GM19372 (cell line): Measurements from ENCODE around the gene FAM170B.

Experiments used
- ATAC-seq: cut with Tn5 transposase; IDR thresholded peaks from one replicate; pipeline ENCODE4 v1.9.1; 2021; ENCODE audit warnings: mild to moderate bottlenecking, low read depth, moderate library complexity; ENCODE audit not compliant: unreplicated experiment

Gene FAM170B

DNA sequence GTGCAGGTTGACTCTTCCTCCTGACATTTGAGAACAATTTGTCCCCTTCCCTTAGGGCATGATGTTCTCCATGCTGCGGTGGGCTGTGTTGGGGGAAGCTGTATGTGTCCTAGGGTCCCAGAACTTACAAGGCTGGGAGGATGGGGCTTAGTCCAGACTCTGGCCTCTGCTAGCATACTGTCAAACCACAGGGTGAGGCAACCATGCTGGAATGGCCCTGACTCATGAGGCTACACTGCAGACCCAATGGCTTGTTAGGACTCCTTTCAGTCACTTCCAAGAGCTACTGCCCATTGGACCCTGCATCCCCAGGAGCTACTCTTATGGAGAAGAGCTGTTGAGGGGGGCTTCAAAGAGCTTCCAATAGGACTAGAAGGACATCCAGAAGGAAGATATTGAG lies 20.1 kb upstream of the FAM170B start:
- no peak for ATAC-seq

DNA sequence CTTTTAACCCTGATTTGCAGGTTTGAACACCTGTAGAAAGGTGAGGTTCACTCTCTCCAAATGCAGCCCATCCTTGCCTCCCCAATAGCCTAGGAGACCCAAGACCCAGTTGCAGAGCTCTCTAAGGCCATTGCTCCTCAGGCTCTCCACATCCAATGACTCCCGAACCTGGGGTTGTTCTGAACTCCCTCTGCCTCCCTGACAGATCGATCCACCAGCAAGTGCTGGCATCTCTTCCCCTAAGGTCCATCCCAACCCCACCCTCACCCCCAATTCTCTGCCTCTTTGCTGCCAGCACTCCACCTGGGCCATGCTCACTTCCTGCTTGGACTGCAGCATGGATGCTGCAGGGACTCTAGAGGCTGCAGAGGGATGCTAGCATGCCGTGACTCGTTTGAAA lies 19.3 kb upstream of the FAM170B start:
- no peak for ATAC-seq

DNA sequence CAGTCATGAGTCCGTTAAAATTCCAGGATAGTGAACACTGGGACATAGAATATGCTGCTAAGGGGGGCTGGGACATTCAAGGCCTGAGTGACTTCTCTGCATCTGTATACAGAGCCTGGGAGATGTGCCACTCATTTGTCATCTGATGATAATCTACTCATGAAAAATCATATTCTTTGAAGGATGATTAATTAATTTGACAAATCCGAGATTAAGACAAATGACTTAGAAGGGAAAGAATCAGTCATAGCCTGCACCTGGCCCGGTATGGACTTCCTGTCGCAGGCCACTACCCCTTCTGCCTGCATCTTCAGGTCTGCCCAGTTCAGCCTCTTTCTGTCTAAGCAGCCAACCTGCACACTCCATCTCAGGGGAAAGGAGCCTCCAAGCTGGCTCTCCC lies 18.8 kb upstream of the FAM170B start:
- ATAC-seq = no peak

DNA sequence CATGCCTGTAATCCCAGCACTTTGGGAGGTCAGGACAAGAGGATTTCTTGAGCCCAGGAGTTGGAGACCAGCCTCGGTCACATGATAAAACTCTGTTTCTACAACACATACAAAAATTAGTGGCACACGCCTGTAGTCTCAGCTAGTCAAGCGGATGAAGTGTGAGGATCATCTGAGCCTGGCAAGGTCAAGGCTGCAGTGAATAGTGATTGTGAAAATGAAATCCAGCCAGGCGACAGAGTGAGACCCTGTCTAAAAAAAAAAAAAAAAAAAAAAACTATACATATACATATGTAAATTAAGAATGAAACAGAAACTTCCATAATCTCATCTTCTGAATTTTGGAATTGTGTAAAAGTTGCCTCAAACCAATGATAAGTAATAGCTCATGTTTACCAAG lies 18.2 kb upstream of the FAM170B start:
- ATAC-seq = no peak

DNA sequence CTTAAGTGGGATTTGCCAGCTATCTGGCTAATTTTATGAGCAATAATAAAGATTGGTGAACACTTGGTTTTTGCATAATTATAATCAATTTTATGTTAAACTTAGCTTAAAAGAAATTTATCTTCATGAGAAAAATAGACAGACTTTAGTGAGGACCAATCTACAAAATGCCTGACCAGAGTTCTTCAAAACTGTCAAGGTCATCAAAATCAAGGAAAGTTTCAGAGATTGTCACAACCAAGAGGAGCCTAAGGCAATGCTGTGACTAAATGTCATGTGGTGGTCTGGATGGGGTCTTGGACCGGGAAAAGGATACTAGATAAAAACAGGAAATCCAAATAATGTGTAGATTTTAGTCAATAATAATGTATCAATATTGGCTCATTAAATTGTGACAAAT lies 17.7 kb upstream of the FAM170B start:
- no peak for ATAC-seq

DNA sequence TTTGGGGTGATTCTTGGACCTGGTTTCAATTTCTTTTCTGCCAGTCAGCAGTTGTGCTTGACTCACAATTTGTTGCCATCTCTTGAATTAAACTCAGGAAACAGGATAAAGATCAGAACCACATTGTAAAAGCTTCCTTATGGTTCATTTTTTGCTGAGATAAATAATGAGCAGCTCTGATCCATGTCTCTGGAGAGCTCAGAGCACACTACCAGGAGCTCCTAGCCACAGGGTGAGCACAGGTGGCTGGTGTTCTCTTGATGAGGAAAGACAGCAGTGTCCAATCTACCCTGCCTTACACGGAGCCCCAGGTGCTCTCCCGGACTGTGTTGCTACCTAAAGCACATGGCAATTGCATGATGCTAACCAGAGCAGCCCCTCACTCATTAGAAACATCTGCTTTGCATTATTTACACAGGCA lies 17.2 kb upstream of the FAM170B start:
- ATAC-seq = no peak

DNA sequence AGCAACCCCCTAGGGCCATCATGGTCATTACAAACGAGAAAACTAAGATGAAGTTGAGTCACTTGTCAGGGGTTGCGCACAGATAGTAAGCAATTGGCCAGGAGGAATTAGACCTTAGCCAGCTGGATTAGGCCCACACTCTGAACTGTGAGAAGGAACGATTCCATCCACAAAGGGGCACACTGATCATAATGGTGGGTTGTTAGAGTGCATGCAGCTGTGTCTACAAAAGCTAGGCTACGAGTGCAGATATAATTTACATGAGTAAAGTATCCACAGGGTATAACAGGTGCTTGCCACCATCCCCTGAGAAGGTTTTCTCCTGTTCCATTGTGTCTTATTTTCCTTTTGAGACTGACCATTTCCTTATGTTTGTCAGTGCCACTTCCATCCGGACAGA lies 16.6 kb upstream of the FAM170B start:
- no peak for ATAC-seq

DNA sequence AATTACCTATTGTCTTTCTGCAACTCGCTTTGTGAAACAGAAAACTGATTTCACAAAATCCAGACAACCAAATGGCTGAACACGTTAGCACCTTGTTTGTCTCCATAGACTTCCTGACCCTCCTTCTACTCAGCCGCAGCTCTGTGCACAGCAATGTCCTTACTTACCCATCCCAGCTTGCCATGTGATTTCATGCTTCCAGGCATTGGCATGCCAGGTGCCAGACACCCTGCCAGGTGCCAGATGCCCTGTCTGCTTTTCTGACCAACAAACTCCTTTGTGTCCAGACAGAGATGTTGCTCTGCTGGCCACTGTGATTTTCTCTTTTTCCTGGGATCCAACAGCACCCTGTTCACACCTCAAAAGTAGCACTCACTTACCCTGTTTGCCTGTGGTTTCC lies 16.1 kb upstream of the FAM170B start:
- no peak for ATAC-seq

DNA sequence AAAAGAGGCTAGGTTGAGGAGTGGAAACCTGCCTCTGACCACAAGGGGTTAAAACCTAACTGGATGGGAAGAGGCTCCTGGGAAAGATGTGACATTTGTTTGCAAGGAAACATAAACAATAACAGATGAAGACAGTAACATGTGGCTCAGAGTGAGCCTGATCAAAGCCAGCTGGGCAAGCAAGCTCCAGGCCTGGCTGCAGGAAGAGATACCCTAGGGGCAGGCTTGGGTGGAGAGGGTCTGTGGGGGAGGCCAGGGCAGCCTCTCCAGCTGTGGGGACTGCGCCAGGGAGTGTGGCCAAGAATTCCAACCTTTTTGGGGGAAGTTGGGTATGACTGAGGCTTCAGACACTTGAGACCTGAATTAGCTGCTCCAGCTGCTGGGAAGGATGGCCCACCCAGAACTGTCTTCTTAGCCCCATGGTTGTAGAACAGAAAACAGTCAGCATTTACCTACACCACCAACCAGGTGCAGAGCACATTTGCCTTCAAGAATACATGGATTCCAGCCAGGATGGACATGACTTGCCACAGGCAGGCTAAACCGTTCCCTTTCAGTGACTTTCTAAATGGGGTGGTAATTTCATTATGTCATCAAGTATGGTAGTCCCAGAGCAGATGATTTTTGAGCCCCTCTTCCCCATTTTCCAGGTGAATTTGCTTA lies 10.4 kb upstream of the FAM170B start:
- no peak for ATAC-seq

DNA sequence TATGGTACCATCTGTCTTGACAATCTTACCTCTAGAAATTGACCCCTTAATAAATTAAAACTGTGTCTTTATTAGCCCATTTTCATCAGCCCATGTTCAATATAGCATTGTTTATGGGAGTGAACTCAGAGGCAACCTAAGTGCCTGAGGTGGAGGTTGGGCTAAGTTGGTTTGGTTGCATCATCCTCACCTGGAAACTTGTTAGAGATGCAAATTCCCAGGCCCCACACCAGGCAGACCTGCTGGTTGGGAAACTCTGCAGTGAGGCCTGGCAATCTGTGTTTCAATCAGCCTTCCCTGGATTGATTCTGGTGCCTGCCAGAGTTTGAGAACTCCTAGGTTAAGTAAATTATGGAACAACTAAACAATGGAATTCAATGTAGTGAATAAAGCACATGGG lies 9.4 kb upstream of the FAM170B start:
- no peak for ATAC-seq

DNA sequence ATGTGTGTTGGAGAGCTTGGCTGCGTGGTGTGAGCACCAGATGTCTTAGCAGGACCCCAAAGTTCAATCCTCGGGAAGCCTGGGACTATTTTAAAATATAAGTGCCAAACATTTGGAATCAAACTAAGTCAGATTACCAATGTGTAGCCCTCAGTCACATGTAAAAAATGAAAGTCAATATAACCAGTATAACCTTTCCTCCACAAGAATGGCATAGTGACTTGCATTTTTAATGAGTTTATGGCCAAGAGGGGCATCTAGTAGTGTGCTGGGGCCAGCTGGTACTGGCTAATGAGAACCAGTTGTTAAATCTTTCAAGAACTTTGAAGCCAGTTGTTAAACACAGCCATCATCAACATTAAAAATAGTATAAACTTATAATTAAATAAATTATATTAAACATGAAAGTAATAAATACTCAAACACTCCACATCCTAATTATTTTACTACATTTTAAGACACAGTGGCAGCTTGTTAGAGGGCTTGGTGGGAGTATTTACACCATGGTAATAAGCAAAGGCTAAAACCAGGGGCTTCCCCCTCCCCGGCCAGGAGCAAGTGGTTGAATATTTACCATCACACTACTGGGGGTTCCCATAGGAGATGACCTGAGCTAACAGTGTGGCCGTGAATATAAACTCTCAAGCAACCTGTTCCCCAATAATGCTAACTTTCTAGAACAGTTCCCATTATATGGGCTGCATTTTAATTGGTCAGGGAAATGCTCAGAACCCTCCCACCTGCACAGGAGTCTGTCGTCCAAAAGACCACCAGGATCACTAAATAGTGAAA lies 7.9 kb upstream of the FAM170B start:
- ATAC-seq = no peak

DNA sequence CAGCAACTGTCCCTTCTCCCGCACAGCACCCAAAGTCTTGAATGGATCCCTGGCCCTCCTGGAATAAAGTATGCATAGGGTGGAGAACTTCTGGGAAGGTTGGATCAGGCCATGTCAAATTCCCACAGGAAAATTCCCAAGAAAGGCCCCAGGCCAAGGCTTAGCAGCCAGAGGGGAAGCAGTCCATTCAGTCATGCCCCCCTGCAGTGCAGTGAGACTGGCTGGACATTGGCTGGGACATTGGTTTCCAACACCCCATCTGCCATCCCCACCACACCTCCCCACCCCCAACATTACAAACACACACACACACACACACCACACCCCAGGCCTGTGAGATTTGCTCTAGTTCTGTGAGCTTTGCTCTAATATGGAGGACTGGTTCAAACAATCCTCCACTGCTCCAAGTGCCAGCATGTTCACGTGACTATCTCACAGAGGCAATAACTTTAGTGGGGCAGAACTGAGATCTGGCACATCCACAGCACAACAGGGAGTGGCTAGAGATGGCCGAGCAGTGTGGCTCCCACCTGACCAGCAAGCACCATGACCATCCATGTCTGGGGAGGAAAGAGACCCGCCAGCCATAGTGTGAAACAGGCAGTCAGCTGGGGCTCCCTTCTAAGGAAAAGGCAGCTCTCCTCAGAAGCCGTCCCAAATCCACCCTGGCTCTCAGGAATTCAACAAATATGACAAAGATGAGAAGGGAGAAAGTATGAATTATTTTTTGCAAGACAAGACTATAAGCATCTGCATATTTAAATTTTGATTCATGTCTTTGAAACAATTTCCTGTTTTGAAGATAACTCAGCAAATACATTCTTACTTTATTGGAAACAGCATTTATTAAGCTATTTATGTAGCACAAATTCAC lies 6.7 kb upstream of the FAM170B start:
- ATAC-seq = no peak

DNA sequence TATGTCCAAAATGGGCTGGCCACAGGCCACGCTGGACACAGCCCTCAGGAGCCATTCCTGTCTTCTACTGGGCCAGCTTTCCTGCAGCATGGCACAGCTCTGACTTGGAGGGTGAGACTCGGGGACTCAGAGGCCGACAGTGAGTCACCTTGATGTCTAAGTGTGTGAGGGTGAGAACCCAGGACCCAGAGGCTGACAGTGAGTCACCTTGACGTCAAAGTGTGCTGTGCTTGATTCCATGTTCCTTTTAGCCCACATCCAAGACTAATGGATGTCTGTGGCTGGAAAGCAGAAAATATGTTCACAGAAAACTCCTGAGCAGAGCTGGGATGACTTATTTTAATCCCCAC lies 6.0 kb upstream of the FAM170B start:
- ATAC-seq = no peak

DNA sequence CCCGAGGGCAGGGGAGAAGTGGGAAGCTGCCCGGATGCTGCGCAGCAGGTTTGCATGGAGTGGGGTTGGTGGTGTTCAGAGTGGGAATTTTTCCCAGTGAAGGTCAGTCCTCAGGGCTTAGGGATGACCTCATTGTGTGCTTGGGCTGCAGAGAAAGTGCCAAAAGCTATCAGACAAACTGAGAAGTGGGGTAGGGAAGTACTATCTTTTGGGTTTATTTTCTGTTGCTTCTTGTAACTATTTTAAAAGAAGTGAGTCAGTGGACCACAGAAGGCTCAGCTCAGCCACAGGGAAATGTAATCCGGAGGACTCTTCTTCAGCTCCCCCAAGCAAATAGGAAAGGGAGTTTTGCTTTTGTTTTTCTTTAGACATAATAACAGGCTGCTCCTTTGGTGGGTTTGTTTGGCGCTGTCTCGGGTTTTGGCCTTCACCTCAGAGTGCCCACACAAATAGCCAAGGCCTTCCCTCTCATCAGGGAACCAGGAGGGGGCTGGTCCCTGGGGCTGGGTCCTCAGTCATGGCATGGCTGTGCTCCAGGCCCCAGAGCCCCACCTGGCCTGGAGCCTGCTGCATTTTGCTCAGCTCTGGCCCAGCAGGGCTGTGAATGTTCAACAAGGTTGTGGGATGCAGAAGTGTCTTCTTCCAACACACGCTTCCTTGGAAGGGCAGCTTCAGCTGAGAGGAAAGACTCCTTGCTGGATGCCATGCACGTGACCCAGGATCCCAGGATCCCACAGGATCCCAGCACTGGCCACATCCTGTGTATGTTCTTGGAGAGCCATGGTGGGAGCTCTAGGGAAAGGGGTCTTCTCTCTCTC lies 5.4 kb upstream of the FAM170B start:
- no peak for ATAC-seq

DNA sequence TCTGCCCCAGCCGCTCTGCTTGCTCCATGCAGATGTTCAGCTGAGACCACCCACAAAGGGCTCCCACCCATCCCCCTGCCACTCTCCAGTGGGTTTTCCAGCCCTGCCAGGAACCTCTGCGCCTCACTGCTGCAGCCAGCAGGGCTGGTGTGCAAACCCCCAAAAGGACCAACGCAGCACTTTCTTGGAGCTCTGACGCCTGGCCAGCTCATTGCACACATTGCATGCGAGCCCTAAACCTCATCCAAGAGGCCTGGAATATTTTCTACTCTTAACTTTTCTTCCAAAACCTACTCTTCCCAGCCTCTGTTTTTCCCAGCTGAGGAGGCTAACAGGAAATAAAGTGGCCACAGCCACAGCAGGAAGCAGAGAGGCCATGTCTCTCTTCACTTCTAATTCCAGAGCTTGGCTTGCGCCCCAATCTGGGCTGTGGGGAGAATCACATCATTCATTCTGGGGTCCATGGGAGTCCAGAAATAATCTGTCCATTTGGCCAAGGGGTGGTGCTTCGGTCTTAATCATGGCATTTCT lies 4.6 kb upstream of the FAM170B start:
- no peak for ATAC-seq

DNA sequence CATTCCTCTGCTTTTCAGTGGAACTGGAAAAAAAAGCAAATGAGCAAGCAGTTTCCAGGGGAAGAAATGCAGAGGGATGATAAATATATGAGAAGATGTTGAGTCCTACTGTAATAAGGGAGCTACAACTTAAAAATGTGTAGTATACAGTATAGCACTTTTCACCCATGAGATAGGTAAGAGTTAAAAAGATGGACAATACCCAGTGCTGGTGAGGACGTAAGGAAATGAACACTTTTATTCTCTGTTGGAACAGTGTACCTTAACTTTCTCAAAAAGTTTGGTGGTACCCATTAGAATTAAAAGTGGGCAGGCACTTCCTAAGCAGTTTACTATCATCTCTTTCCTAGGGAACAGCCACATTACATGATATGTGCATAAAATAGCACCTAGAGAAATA lies 2.7 kb upstream of the FAM170B start:
- no peak for ATAC-seq

DNA sequence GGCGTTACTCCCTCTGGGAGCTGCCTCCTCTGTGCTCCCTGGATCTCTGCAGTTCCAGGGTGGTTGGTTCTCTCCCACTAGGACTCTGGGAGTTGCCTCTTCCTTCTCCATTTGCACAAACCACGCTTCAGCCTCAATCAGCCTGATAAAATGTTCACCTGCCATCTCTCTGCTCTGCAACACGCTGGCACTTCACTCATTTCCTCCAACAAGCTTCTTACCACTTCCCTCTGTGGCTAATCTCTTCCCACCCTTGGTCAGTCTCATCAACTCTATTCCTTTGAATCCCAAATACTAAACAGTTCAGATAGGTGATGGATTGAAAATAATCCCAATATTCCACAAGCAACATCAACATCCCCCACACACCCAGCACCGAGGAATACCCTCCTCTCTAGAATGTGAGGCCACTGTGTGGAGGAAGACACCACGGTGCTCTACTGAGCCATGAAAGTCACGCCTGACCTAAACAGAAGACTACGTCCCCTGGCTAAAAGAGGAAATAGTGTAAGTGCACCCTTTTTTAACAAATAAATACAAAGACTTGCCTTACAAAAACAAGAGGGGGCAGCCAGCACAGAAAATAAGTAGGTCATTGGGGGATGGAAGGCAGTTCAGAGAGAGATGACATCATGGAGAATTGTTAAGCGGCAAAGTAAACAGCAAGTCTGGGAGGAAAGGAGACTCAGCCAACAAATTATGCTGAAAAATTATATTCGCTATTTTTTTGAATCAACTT lies 1.9 kb upstream of the FAM170B start:
- no peak for ATAC-seq

DNA sequence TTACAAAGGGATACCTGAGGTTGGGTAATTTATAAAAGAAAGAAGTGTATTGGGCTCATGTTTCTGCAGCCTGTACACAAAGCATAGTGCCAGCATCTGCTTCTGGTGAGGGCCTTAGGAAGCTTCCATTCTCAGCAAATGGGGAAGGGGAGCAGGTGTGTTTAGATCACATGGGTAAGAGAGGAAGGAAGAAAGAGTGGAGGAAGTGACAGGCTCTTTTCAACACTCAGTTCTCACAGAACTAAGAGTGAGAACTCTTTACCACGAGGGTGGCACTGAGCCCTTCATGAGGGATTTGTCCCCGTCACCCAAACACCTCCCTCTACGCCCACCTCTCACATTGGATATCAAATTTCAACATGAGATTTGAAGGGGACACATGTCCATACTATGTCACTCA lies 506 bp upstream of the FAM170B start:
- no peak for ATAC-seq

DNA sequence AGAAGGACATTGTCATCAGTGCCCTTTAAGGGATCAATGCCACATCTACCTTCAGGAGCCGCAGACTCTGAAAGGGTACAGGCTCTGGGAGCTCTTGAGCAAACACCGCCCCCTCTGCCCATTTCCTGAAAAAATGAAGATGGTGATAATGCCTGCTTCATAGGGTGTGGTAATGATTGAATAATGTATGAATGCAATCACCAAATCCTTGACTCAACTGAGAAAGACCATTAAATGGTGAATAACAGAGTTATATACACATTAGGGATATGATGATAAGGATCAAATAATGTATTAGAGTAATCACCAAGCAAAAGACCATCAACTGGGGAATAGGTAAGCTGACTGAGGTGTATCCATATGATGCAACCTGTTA lies 1.5 kb downstream of the FAM170B start:
- ATAC-seq = no peak
